CD4-positive, alpha-beta T cell (primary cell): ENCODE data around the gene STOX2. TPM values are rescaled to one million over a fixed set of nuclear protein-coding genes. Genes with fewer than 3 reads are reported as not detected.

ENCODE experiments used
- ATAC-seq: fragments of 200-7000 bp; cut with Tn5 transposase; one replicate; pipeline ENCODE4 v1.10.0; 2022; ENCODE audit warnings: mild to moderate bottlenecking; ENCODE audit not compliant: poor library complexity
- CTCF ChIA-PET: fragments of 350-600 bp; sonication (Branson Sonifier 250); formaldehyde crosslinking; loops from one replicate; lab custom pipeline; 2021; ENCODE audit warnings: antibody characterized with exemption, inconsistent platforms; lab: Charles Lee
- POLR2A ChIA-PET: fragments of 350-600 bp; sonication (Branson Sonifier 250); formaldehyde crosslinking; loops from one replicate; lab custom pipeline; 2021; ENCODE audit warnings: antibody characterized with exemption, inconsistent platforms; lab: Charles Lee
- DNase-seq, 14 experiments: peaks; one replicate each; pipeline ENCODE4 v3.0.0-alpha.2; 2013 to 2020; ENCODE audit warnings: mixed read lengths in 2 of 14
- H3K27ac ChIP-seq, 2 donors: one replicate each; pipeline versions ENCODE4 v1.5.1 to v1.7.0; 2013; ENCODE audit warnings: low read length in 2 of 2, low read depth in 1 of 2, mild to moderate bottlenecking in 1 of 2
- H3K27me3 ChIP-seq, 2 experiments: 1 replicate in 1 of 2; 2 replicates in 1 of 2; pipeline versions ENCODE4 v1.6.1 to v1.7.0; 2013; ENCODE audit warnings: low read length in 2 of 2, control low read depth in 1 of 2, mild to moderate bottlenecking in 1 of 2, moderate library complexity in 1 of 2; ENCODE audit not compliant: insufficient read depth in 2 of 2, control insufficient read depth in 1 of 2
- H3K36me3 ChIP-seq: one replicate; pipeline ENCODE4 v1.6.1; 2013; ENCODE audit warnings: low read length, control low read depth; ENCODE audit not compliant: insufficient read depth
- H3K4me1 ChIP-seq: one replicate; pipeline ENCODE4 v1.6.1; 2013; ENCODE audit warnings: low read length, control low read depth; ENCODE audit not compliant: insufficient read depth
- H3K4me3 ChIP-seq: one replicate; pipeline ENCODE4 v1.5.1; 2013; ENCODE audit warnings: mild to moderate bottlenecking, low read length, moderate library complexity
- H3K9me3 ChIP-seq, 2 experiments: 1 replicate in 1 of 2; 2 replicates in 1 of 2; pipeline versions ENCODE4 v1.6.1 to v1.7.0; 2013; ENCODE audit warnings: low read length in 2 of 2, mild to moderate bottlenecking in 2 of 2, control low read depth in 1 of 2, moderate library complexity in 1 of 2; ENCODE audit not compliant: control insufficient read depth in 1 of 2, insufficient read depth in 1 of 2
- H3K27ac Mint-ChIP-seq: one replicate; pipeline ENCODE4 v1.8.0; 2020; ENCODE audit warnings: mixed read lengths
- H3K27me3 Mint-ChIP-seq: one replicate; pipeline ENCODE4 v1.8.0; 2021; ENCODE audit warnings: mixed read lengths
- H3K36me3 Mint-ChIP-seq: one replicate; pipeline ENCODE4 v1.8.0; 2021; ENCODE audit warnings: low read depth, mixed read lengths
- H3K4me1 Mint-ChIP-seq: one replicate; pipeline ENCODE4 v1.8.0; 2021; ENCODE audit warnings: low read depth, mixed read lengths
- H3K4me3 Mint-ChIP-seq: one replicate; pipeline ENCODE4 v1.8.0; 2020; ENCODE audit warnings: mild to moderate bottlenecking, mixed read lengths
- H3K9me3 Mint-ChIP-seq: one replicate; pipeline ENCODE4 v1.8.0; 2020; ENCODE audit warnings: mixed read lengths
- intact Hi-C, 2 experiments: fragments of 100-400 bp; cut with DNase I in 1 of 2; cut with micrococcal nuclease in 1 of 2; formaldehyde crosslinking; loops; one replicate each; pipeline versions ENCODE4 v1.15.1 to v1.9.0; 2023 to 2025; cut with DNase I, micrococcal nuclease
- total RNA-seq, 174 experiments: library from RNA in 2 of 174; stranded (reverse) in 2 of 174; gene quantifications; one replicate each; pipeline ENCODE4 v1.2.3 and lab custom pipeline; 2021 to 2026
- TF ChIP-seq, protein P1 (sequence below): fragments of 200-600 bp; IDR thresholded peaks from one replicate; pipeline ENCODE4 v1.8.0; 2022; ENCODE audit warnings: antibody characterized with exemption, mild to moderate bottlenecking

STOX2 gene
- total RNA-seq, 2 experiments from 2014 or later, result not detected

DNA sequence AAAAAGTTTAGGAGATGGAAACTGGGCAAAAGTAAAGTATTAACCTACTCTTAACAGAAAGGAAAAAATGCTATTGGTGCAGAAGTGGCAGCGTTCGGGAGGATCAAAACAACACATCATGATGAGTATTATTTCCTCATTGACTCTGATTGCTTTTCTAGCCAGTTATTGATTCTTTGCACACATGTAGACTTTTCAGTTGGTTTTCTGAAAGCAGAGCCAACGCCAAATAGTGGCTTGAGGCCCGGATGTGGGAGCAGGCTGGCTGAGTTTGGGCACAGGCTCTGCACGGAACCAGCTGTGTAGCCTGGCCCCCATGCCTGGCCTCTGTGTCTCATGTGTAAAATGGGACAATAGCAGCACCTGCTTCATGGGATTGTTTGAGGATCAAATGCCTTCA lies 21.8 kb downstream of the STOX2 start:
- H3K4me3 ChIP-seq, result no peak overlapping the region
- no peak overlapping the region for H3K4me3 Mint-ChIP-seq
- H3K27me3 ChIP-seq, result peaks cover 2 to 4% of the 10 kb centered on the region in 2 experiments
- CTCF ChIA-PET, result no interaction called here
- intact Hi-C loops, result no loop called here
- H3K27ac Mint-ChIP-seq, result no peak overlapping the region
- H3K4me1 Mint-ChIP-seq, result no peaks in the 10 kb centered on the region
- no peaks in the 10 kb centered on the region for H3K36me3 Mint-ChIP-seq
- peaks cover 12% of the 10 kb centered on the region for H3K27me3 Mint-ChIP-seq
- ATAC-seq, result no peak
- POLR2A ChIA-PET, result no interaction called here
- no peaks in the 10 kb centered on the region for H3K36me3 ChIP-seq
- H3K9me3 Mint-ChIP-seq, result no peaks in the 10 kb centered on the region
- TF ChIP-seq, protein P1, sequence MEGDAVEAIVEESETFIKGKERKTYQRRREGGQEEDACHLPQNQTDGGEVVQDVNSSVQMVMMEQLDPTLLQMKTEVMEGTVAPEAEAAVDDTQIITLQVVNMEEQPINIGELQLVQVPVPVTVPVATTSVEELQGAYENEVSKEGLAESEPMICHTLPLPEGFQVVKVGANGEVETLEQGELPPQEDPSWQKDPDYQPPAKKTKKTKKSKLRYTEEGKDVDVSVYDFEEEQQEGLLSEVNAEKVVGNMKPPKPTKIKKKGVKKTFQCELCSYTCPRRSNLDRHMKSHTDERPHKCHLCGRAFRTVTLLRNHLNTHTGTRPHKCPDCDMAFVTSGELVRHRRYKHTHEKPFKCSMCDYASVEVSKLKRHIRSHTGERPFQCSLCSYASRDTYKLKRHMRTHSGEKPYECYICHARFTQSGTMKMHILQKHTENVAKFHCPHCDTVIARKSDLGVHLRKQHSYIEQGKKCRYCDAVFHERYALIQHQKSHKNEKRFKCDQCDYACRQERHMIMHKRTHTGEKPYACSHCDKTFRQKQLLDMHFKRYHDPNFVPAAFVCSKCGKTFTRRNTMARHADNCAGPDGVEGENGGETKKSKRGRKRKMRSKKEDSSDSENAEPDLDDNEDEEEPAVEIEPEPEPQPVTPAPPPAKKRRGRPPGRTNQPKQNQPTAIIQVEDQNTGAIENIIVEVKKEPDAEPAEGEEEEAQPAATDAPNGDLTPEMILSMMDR, result no peak
- H3K4me1 ChIP-seq, result no peaks in the 10 kb centered on the region
- no peak overlapping the region for H3K27ac ChIP-seq
- H3K9me3 ChIP-seq, result no peaks in the 10 kb centered on the region
- no peak for DNase-seq

- no peak overlapping the region for H3K4me3 ChIP-seq
- no peak for DNase-seq
- no peak for ATAC-seq
- H3K4me1 Mint-ChIP-seq, result no peaks in the 10 kb centered on the region
- intact Hi-C loops, result no loop called here
- H3K27ac Mint-ChIP-seq, result no peak overlapping the region
- H3K27me3 ChIP-seq, result peaks cover 0 to under 1% of the 10 kb centered on the region in 2 experiments
- H3K27ac ChIP-seq, result no peak overlapping the region
- no peaks in the 10 kb centered on the region for H3K36me3 ChIP-seq
- no peaks in the 10 kb centered on the region for H3K9me3 Mint-ChIP-seq
- H3K27me3 Mint-ChIP-seq, result peaks cover 6% of the 10 kb centered on the region
- no peaks in the 10 kb centered on the region for H3K4me1 ChIP-seq
- H3K36me3 Mint-ChIP-seq, result no peaks in the 10 kb centered on the region
- ChIA-PET POLR2A (no interaction called here), CTCF (interaction anchor here (1.3 kb wide), 1 partner anchor 11 kb away, joined by 5 read pairs; no protein-coding TSS in a partner anchor)
- TF ChIP-seq, protein P1, result no peak
- no peaks in the 10 kb centered on the region for H3K9me3 ChIP-seq
- no peak overlapping the region for H3K4me3 Mint-ChIP-seq
These were observed 27.5 kb downstream of the STOX2 start for GRCh38 chr4:183932576-183932975.

GRCh38 chr4:183934761-183935160 lies 29.7 kb downstream of the STOX2 start:
- no peaks in the 10 kb centered on the region for H3K36me3 Mint-ChIP-seq
- TF ChIP-seq, protein P1, result no peak
- ATAC-seq (no peak), DNase-seq (no peak)
- no peak overlapping the region for H3K4me3 ChIP-seq
- H3K36me3 ChIP-seq, result no peaks in the 10 kb centered on the region
- H3K9me3 Mint-ChIP-seq, result no peaks in the 10 kb centered on the region
- no peaks in the 10 kb centered on the region for H3K27me3 ChIP-seq
- H3K4me1 Mint-ChIP-seq, result no peaks in the 10 kb centered on the region
- H3K4me1 ChIP-seq, result no peaks in the 10 kb centered on the region
- no peak overlapping the region for H3K4me3 Mint-ChIP-seq
- H3K9me3 ChIP-seq, result no peaks in the 10 kb centered on the region
- H3K27ac Mint-ChIP-seq, result no peak overlapping the region
- POLR2A ChIA-PET, result no interaction called here
- CTCF ChIA-PET, result no interaction called here
- peaks cover 9% of the 10 kb centered on the region for H3K27me3 Mint-ChIP-seq
- H3K27ac ChIP-seq, result no peak overlapping the region
- intact Hi-C loops, result no loop called here
